ENCODE data around the gene FOXI1.

Gene FOXI1

GRCh38 chr5:170150713-170151096, 45.0 kb downstream of the FOXI1 start:
- no peak for DNase-seq (ENCODE audit: low read depth in 3 of 3)

- no peak for DNase-seq (ENCODE audit: low read depth in 3 of 3)
Measured at GRCh38 chr5:170151097-170151831, 45.6 kb downstream of the FOXI1 start.

- no peak for DNase-seq (ENCODE audit: low read depth in 3 of 3)
Measured at GRCh38 chr5:170152767-170153166, 47.1 kb downstream of the FOXI1 start.

- DNase-seq (ENCODE audit: low read depth in 3 of 3): no peak
Measured at GRCh38 chr5:170154297-170154696, 48.6 kb downstream of the FOXI1 start.

GRCh38 chr5:170154744-170155143, 49.0 kb downstream of the FOXI1 start:
- DNase-seq (ENCODE audit: low read depth in 3 of 3): no peak

- DNase-seq (ENCODE audit: low read depth in 3 of 3): no peak
Measured at GRCh38 chr5:170155771-170156170, 50.1 kb downstream of the FOXI1 start.

- DNase-seq (ENCODE audit: low read depth in 3 of 3): no peak
Measured at GRCh38 chr5:170159101-170159698, 53.5 kb downstream of the FOXI1 start.
